Activated CD8-positive, alpha-beta T cell treated with anti-CD3 and anti-CD28 coated beads for 36 hours (primary cell): ENCODE measurements around the gene RBM44. TPM values are rescaled to one million over a fixed set of nuclear protein-coding genes. Genes with fewer than 3 reads are reported as not detected.

Experiments used
- ATAC-seq: fragments of 200-7000 bp; cut with Tn5 transposase; one replicate; pipeline ENCODE4 v1.10.0; 2021; ENCODE audit warnings: mild to moderate bottlenecking, moderate library complexity
- CTCF ChIA-PET: fragments of 350-600 bp; sonication (Branson Sonifier 250); formaldehyde crosslinking; loops from one replicate; lab custom pipeline; 2021; ENCODE audit warnings: antibody characterized with exemption; lab: Charles Lee
- POLR2A ChIA-PET: fragments of 350-600 bp; sonication (Branson Sonifier 250); formaldehyde crosslinking; loops from one replicate; lab custom pipeline; 2021; ENCODE audit warnings: antibody characterized with exemption; lab: Charles Lee
- DNase-seq: peaks from one replicate; pipeline ENCODE4 v3.0.0-alpha.2; 2020
- H3K27ac Mint-ChIP-seq: one replicate; pipeline ENCODE4 v1.8.0; 2021; ENCODE audit warnings: mild to moderate bottlenecking, mixed read lengths
- H3K27me3 Mint-ChIP-seq: one replicate; pipeline ENCODE4 v1.8.0; 2021; ENCODE audit warnings: mixed read lengths
- H3K36me3 Mint-ChIP-seq: one replicate; pipeline ENCODE4 v1.8.0; 2021; ENCODE audit warnings: low read depth, mixed read lengths
- H3K4me1 Mint-ChIP-seq: one replicate; pipeline ENCODE4 v1.8.0; 2021; ENCODE audit warnings: low read depth, mixed read lengths
- H3K4me3 Mint-ChIP-seq: one replicate; pipeline ENCODE4 v1.8.0; 2021; ENCODE audit warnings: mild to moderate bottlenecking, moderate library complexity, mixed read lengths
- H3K9me3 Mint-ChIP-seq: one replicate; pipeline ENCODE4 v1.8.0; 2021; ENCODE audit warnings: mixed read lengths
- intact Hi-C: fragments of 100-400 bp; cut with micrococcal nuclease; formaldehyde crosslinking; loops from one replicate; pipeline ENCODE4 v1.10.0; 2022
- total RNA-seq, 2 experiments: library from RNA; stranded (reverse); gene quantifications; one replicate each; pipeline ENCODE4 v1.2.3, GENCODE V29; 2021
- TF ChIP-seq, protein P1 (sequence below): fragments of 200-600 bp; IDR thresholded peaks from one replicate; pipeline ENCODE4 v1.8.0; 2022; ENCODE audit warnings: antibody characterized with exemption, mild to moderate bottlenecking

The RBM44 gene
- total RNA-seq, 2 experiments from 2014 or later = 0.52 to 0.87 TPM

- POLR2A ChIA-PET = no interaction called here
Observed at GRCh38 chr2:237861875-237862527, 63.4 kb downstream of the RBM44 start.

DNA sequence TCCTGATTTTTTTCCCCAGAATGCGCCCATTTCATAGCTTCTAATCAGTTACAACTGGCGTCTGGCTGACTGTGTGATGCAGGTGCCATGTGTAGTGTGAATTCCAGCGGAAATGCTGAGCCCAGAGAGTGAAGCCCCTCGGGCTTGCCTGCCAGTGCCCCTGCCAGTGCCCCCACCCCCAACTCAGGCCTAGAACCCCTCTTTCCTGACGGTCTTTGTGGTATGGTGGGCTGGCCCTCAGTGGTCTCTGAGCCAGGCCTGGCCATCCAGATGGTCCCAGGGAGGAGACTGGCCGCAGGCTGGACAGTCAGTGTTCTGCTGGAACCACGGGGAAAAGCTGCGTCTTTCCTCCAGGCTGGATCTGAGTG is 63.9 kb downstream of the RBM44 start:
- no peaks in the 10 kb centered on the region for H3K36me3 Mint-ChIP-seq
- POLR2A ChIA-PET = no interaction called here
- intact Hi-C loops = no loop called here
- ATAC-seq (no peak), DNase-seq (no peak)
- H3K27me3 Mint-ChIP-seq = peaks cover 38% of the 10 kb centered on the region
- no peak overlapping the region for H3K27ac Mint-ChIP-seq
- no peak overlapping the region for H3K4me3 Mint-ChIP-seq
- peaks cover 10% of the 10 kb centered on the region for H3K4me1 Mint-ChIP-seq
- TF ChIP-seq, protein P1, sequence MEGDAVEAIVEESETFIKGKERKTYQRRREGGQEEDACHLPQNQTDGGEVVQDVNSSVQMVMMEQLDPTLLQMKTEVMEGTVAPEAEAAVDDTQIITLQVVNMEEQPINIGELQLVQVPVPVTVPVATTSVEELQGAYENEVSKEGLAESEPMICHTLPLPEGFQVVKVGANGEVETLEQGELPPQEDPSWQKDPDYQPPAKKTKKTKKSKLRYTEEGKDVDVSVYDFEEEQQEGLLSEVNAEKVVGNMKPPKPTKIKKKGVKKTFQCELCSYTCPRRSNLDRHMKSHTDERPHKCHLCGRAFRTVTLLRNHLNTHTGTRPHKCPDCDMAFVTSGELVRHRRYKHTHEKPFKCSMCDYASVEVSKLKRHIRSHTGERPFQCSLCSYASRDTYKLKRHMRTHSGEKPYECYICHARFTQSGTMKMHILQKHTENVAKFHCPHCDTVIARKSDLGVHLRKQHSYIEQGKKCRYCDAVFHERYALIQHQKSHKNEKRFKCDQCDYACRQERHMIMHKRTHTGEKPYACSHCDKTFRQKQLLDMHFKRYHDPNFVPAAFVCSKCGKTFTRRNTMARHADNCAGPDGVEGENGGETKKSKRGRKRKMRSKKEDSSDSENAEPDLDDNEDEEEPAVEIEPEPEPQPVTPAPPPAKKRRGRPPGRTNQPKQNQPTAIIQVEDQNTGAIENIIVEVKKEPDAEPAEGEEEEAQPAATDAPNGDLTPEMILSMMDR = no peak
- no peaks in the 10 kb centered on the region for H3K9me3 Mint-ChIP-seq
- CTCF ChIA-PET = no interaction called here

More at GRCh38 chr2:237861875-237862527, 63.4 kb downstream of the RBM44 start:
- H3K36me3 Mint-ChIP-seq = no peaks in the 10 kb centered on the region
- H3K27ac Mint-ChIP-seq = no peak overlapping the region
- intact Hi-C loops = no loop called here
- peaks cover 38% of the 10 kb centered on the region for H3K27me3 Mint-ChIP-seq
- no peak for DNase-seq
- no peak overlapping the region for H3K4me3 Mint-ChIP-seq
- H3K4me1 Mint-ChIP-seq = peaks cover 10% of the 10 kb centered on the region
- H3K9me3 Mint-ChIP-seq = no peaks in the 10 kb centered on the region
- ATAC-seq = no peak
- TF ChIP-seq, protein P1 = no peak
- CTCF ChIA-PET = no interaction called here

GRCh38 chr2:237863102-237863511 is 64.5 kb downstream of the RBM44 start:
- H3K4me3 Mint-ChIP-seq = no peak overlapping the region
- no peak overlapping the region for H3K27ac Mint-ChIP-seq
- peaks cover 37% of the 10 kb centered on the region for H3K27me3 Mint-ChIP-seq

DNA sequence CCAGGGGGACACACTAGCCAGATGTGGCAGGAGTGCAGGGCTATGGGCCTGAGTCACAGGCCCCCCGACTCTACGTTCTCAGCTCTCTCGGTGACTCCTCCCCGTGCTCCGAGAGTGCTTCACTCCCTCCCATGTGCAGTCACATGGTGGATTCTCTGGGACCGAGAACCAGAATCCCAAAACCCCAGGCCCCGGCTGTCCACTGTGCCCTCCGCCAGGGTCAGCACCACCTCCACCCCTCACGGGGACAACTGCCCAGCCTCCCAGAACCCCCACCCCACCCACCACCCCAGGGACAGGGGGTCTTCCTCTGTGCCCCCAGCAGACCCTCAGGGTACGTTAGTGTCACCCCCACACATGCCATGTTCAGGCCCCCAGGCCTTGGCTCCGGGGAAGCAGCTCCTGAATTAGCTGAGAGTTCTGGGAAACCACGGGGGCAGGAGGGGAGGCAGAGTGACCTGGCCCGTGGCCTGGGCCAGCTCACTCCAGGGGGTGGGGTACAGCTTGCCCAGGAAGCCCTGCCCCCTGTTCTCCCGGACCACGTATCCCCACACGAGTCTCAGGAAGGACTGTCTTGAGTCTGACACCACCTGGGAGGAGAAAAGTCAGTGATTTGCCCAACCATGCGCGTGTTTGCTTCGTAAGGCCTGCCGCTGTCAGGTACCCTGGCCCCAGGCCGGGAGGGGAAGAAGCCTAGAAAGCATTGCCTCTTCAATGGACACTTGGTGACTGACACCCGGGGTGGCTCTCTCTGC is 65.3 kb downstream of the RBM44 start:
- Mint-ChIP-seq H3K36me3 (no peaks in the 10 kb centered on the region), H3K27me3 (peaks cover 34% of the 10 kb centered on the region), H3K4me3 (no peak overlapping the region), H3K9me3 (no peaks in the 10 kb centered on the region), H3K4me1 (peaks cover 10% of the 10 kb centered on the region), H3K27ac (no peak overlapping the region)
- intact Hi-C loops = no loop called here
- ChIA-PET POLR2A (no interaction called here), CTCF (no interaction called here)
- DNase-seq (no peak), ATAC-seq (no peak)
- TF ChIP-seq, protein P1 = no peak

More at GRCh38 chr2:237863102-237863511, 64.5 kb downstream of the RBM44 start:
- ChIA-PET CTCF (no interaction called here), POLR2A (no interaction called here)
- Mint-ChIP-seq H3K36me3 (no peaks in the 10 kb centered on the region), H3K4me1 (peaks cover 10% of the 10 kb centered on the region), H3K9me3 (no peaks in the 10 kb centered on the region)
- no peak for DNase-seq
- intact Hi-C loops = no loop called here
- no peak for ATAC-seq
- TF ChIP-seq, protein P1 = no peak

GRCh38 chr2:237864444-237864931 is 65.9 kb downstream of the RBM44 start:
- Mint-ChIP-seq H3K4me1 (peaks cover 14% of the 10 kb centered on the region), H3K4me3 (no peak overlapping the region), H3K36me3 (no peaks in the 10 kb centered on the region), H3K27ac (no peak overlapping the region), H3K27me3 (peaks cover 37% of the 10 kb centered on the region), H3K9me3 (no peaks in the 10 kb centered on the region)
- ChIA-PET POLR2A (no interaction called here), CTCF (no interaction called here)
- DNase-seq (no peak), ATAC-seq (no peak)
- TF ChIP-seq, protein P1 = no peak
- intact Hi-C loops = no loop called here
